ENCODE data around the gene ARRB1.
A peak's percentile ranks its signal among the peaks of the same experiment; 100 is the strongest.

ARRB1 gene

GRCh38 chr11:75351541-75351790 lies at the start of gene ARRB1:
Gene ARRB1, minus strand, starts transcription at chr11:75351661. Its CDS starts 54 bp downstream, at chr11:75351607.
- H3K36me3 ChIP-seq (ENCODE audit: insufficient read depth, low read length), result no peaks in the 10 kb centered on the region
- no peaks in the 10 kb centered on the region for H3F3A ChIP-seq (ENCODE audit: insufficient read depth, low read length)
- H3K4me2 ChIP-seq (ENCODE audit: low read length), result no peak within 1 kb of the TSS
- no peaks in the 10 kb centered on the region for H3K9me3 ChIP-seq (ENCODE audit: low read length)
- no peaks in the 10 kb centered on the region for H3K4me1 ChIP-seq (ENCODE audit: insufficient read depth, low read length, severe bottlenecking)
- no peak for TF ChIP-seq EZH2 (IDR thresholded peaks at IDR 0.05; ENCODE audit: borderline replicate concordance, low read length)
- no peak for TF ChIP-seq CTCF (IDR thresholded peaks at IDR 0.05; ENCODE audit: low read length)
- H4K20me1 ChIP-seq (ENCODE audit: insufficient read depth, low read length), result no peaks in the 10 kb centered on the region
- H3K9ac ChIP-seq (ENCODE audit: low read length), result no peak within 1 kb of the TSS
- no peaks in the 10 kb centered on the region for H3K79me2 ChIP-seq (ENCODE audit: insufficient read depth, low read length)
- H2AFZ ChIP-seq (ENCODE audit: low read length), result no peak within 1 kb of the TSS
- H3K9me2 ChIP-seq (ENCODE audit: low read depth, low read length), result no peaks in the 10 kb centered on the region
- no peak within 1 kb of the TSS for H3K4me3 ChIP-seq (ENCODE audit: low read depth, low read length, poor library complexity, severe bottlenecking)
- H3K27me3 ChIP-seq (ENCODE audit: insufficient read depth, low read length), result no peaks in the 10 kb centered on the region
- no peak within 1 kb of the TSS for H3K27ac ChIP-seq (ENCODE audit: low read depth, low read length, poor library complexity, severe bottlenecking)

DNA sequence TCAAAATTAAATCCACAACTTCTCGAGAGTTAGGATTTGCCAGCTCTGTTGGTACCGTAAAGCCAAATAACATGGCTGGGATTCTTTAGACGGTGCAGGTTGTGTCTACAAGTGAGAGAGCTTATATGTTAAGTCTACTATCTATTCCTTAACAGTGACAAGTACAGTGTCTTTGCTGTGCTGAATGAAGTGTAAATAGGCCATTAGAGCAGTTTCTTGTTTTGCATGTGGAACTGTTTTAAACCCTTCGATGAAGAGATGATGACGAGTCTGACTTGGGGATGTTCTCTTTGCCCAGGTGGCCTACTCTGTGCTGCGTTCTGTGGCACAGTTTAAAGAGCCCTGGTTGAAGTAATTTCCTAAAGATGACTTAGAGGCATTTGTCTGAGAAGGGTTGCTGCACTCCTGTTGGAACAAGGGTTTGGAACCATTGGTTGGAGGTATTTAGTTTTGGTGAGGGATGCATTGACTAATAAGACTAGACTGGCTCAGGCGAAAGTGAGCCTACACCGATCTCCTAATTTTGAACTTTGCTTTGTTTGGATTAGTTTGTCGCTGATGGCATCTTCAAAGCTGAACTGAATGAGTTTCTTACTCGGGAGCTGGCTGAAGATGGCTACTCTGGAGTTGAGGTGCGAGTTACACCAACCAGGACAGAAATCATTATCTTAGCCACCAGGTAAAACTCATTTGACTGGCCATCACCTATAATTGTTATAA lies 48.8 kb upstream of the ARRB1 start:
- no peaks in the 10 kb centered on the region for H3K9me3 ChIP-seq (ENCODE audit: low read length)
- peaks cover 26% of the 10 kb centered on the region for H3K4me1 ChIP-seq (ENCODE audit: insufficient read depth, low read length, severe bottlenecking)
- H3F3A ChIP-seq (ENCODE audit: insufficient read depth, low read length), result no peaks in the 10 kb centered on the region
- peaks cover 11% of the 10 kb centered on the region for H4K20me1 ChIP-seq (ENCODE audit: insufficient read depth, low read length)
- no peak overlapping the region for H2AFZ ChIP-seq (ENCODE audit: low read length)
- peak overlapping the region; percentile 98 for H3K9ac ChIP-seq (ENCODE audit: low read length)
- no peaks in the 10 kb centered on the region for H3K9me2 ChIP-seq (ENCODE audit: low read depth, low read length)
- H3K27ac ChIP-seq (ENCODE audit: low read depth, low read length, poor library complexity, severe bottlenecking), result peak overlapping the region; percentile 81
- peaks cover 46% of the 10 kb centered on the region for H3K79me2 ChIP-seq (ENCODE audit: insufficient read depth, low read length)
- H3K36me3 ChIP-seq (ENCODE audit: insufficient read depth, low read length), result peaks cover 57% of the 10 kb centered on the region
- H3K27me3 ChIP-seq (ENCODE audit: insufficient read depth, low read length), result no peaks in the 10 kb centered on the region
- TF ChIP-seq EZH2 (IDR thresholded peaks at IDR 0.05; ENCODE audit: borderline replicate concordance, low read length) (no peak), CTCF (IDR thresholded peaks at IDR 0.05; ENCODE audit: low read length) (no peak)
- H3K4me2 ChIP-seq (ENCODE audit: low read length), result peak overlapping the region; percentile 90
- peak overlapping the region; percentile 96 for H3K4me3 ChIP-seq (ENCODE audit: low read depth, low read length, poor library complexity, severe bottlenecking)

GRCh38 chr11:75399344-75400145 lies 48.1 kb upstream of the ARRB1 start, which contains the start of gene RPS3:
Gene RPS3, plus strand, starts transcription at chr11:75399518. Its CDS starts 30 bp downstream, at chr11:75399548.
- no peaks in the 10 kb centered on the region for H3K9me3 ChIP-seq (ENCODE audit: low read length)
- peak within 1 kb of the TSS; percentile 68; the same call in 1 of the 2 replicates for H2AFZ ChIP-seq (ENCODE audit: low read length)
- no peaks in the 10 kb centered on the region for H3K9me2 ChIP-seq (ENCODE audit: low read depth, low read length)
- H3K79me2 ChIP-seq (ENCODE audit: insufficient read depth, low read length), result peaks cover 46% of the 10 kb centered on the region
- no peaks in the 10 kb centered on the region for H3F3A ChIP-seq (ENCODE audit: insufficient read depth, low read length)
- peaks cover 26% of the 10 kb centered on the region for H3K4me1 ChIP-seq (ENCODE audit: insufficient read depth, low read length, severe bottlenecking)
- H3K4me2 ChIP-seq (ENCODE audit: low read length), result peak within 1 kb of the TSS; percentile 90
- TF ChIP-seq CTCF (IDR thresholded peaks at IDR 0.05; ENCODE audit: low read length) (peak; percentile 46; the same call in 1 of the 2 replicates), EZH2 (IDR thresholded peaks at IDR 0.05; ENCODE audit: borderline replicate concordance, low read length) (no peak)
- peaks cover 11% of the 10 kb centered on the region for H4K20me1 ChIP-seq (ENCODE audit: insufficient read depth, low read length)
- H3K27me3 ChIP-seq (ENCODE audit: insufficient read depth, low read length), result no peaks in the 10 kb centered on the region
- peak within 1 kb of the TSS; percentile 98 for H3K9ac ChIP-seq (ENCODE audit: low read length)
- peak within 1 kb of the TSS; percentile 81 for H3K27ac ChIP-seq (ENCODE audit: low read depth, low read length, poor library complexity, severe bottlenecking)
- H3K36me3 ChIP-seq (ENCODE audit: insufficient read depth, low read length), result peaks cover 50% of the 10 kb centered on the region
- peak within 1 kb of the TSS; percentile 96 for H3K4me3 ChIP-seq (ENCODE audit: low read depth, low read length, poor library complexity, severe bottlenecking)

Data from OCI-LY1 (cell line).